ENCODE results near the gene VEPH1.
"Not testable (repeated sequence)": the region's sequence is repeated elsewhere in the genome, so short reads cannot be mapped to it uniquely, and the experiment has no call there.

GRCh38 chr3:157324869-157325268 is 178.3 kb downstream of the VEPH1 start:
- TF ChIP-seq, protein P1, sequence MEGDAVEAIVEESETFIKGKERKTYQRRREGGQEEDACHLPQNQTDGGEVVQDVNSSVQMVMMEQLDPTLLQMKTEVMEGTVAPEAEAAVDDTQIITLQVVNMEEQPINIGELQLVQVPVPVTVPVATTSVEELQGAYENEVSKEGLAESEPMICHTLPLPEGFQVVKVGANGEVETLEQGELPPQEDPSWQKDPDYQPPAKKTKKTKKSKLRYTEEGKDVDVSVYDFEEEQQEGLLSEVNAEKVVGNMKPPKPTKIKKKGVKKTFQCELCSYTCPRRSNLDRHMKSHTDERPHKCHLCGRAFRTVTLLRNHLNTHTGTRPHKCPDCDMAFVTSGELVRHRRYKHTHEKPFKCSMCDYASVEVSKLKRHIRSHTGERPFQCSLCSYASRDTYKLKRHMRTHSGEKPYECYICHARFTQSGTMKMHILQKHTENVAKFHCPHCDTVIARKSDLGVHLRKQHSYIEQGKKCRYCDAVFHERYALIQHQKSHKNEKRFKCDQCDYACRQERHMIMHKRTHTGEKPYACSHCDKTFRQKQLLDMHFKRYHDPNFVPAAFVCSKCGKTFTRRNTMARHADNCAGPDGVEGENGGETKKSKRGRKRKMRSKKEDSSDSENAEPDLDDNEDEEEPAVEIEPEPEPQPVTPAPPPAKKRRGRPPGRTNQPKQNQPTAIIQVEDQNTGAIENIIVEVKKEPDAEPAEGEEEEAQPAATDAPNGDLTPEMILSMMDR (IDR thresholded peaks at IDR 0.05; ENCODE audit: borderline replicate concordance, extremely low read depth, low read length, poor library complexity, severe bottlenecking), result not testable (repeated sequence)
- TF ChIP-seq EZH2 (IDR thresholded peaks at IDR 0.05; ENCODE audit: borderline replicate concordance, low read depth, low read length, severe bottlenecking), result not testable (repeated sequence)

Data from DND-41 (cell line).